OCI-LY7 (cell line): ENCODE data around the gene TRIO. TPM values are rescaled to one million over a fixed set of nuclear protein-coding genes. Genes with fewer than 3 reads are reported as not detected.

Source experiments
- BruUV-seq: library from RNA; stranded (reverse); fragments of 400-500 nt; replicated peaks from 2 replicates; lab custom pipeline; 2021; lab: Mats Ljungman, UMichigan
- CTCF ChIA-PET: fragments of 300-600 bp; sonication (Branson Sonifier 250); formaldehyde crosslinking; loops from one replicate; lab custom pipeline; 2022; ENCODE audit warnings: antibody characterized with exemption; ENCODE audit not compliant: unreplicated experiment; lab: Charles Lee
- POLR2A ChIA-PET: fragments of 300-600 bp; sonication (Branson Sonifier 250); formaldehyde crosslinking; loops from one replicate; lab custom pipeline; 2022; ENCODE audit warnings: antibody characterized with exemption; lab: Charles Lee
- DNase-seq: peaks from one replicate; pipeline ENCODE4 v3.0.0-alpha.2; 2015; ENCODE audit warnings: low spot score
- H2AFZ ChIP-seq: fragments of 200-600 bp; sonication (generic), shearing (Covaris generic); 2 replicates; pipeline ENCODE4 v1.6.1; 2014; ENCODE audit warnings: mild to moderate bottlenecking, antibody characterized with exemption, low read length, moderate library complexity
- H3K27ac ChIP-seq: fragments of 200-600 bp; sonication (generic); 2 replicates; pipeline ENCODE4 v1.5.1; 2014; ENCODE audit warnings: mixed run types, low read depth, mild to moderate bottlenecking, moderate library complexity, low read length, inconsistent platforms; ENCODE audit not compliant: poor library complexity, severe bottlenecking
- H3K36me3 ChIP-seq: fragments of 200-600 bp; sonication (generic); 2 replicates; pipeline ENCODE4 v1.6.1; 2014; ENCODE audit warnings: mild to moderate bottlenecking, antibody characterized with exemption, low read length, moderate library complexity, mixed read lengths; ENCODE audit not compliant: insufficient read depth
- H3K4me1 ChIP-seq: fragments of 200-600 bp; sonication (generic); 2 replicates; pipeline ENCODE4 v1.5.1; 2014; ENCODE audit warnings: mild to moderate bottlenecking, low read length; ENCODE audit not compliant: insufficient read depth, poor library complexity, severe bottlenecking
- H3K4me2 ChIP-seq: fragments of 200-600 bp; sonication (generic); 2 replicates; pipeline ENCODE4 v1.6.1; 2014; ENCODE audit warnings: mild to moderate bottlenecking, low read length
- H3K4me3 ChIP-seq: fragments of 200-600 bp; sonication (generic); 2 replicates; pipeline ENCODE4 v1.5.1; 2014; ENCODE audit warnings: mild to moderate bottlenecking, low read depth, low read length; ENCODE audit not compliant: poor library complexity, severe bottlenecking
- H3K79me2 ChIP-seq: fragments of 200-600 bp; sonication (generic); 2 replicates; pipeline ENCODE4 v1.6.1; 2016; ENCODE audit warnings: low read depth, mild to moderate bottlenecking, low read length, moderate library complexity, mixed read lengths; ENCODE audit not compliant: insufficient read depth
- H3K9me2 ChIP-seq: fragments of 200-600 bp; sonication (generic); 2 replicates; pipeline ENCODE4 v1.6.1; 2016; ENCODE audit warnings: mild to moderate bottlenecking, low read length, mixed read lengths; ENCODE audit not compliant: insufficient read depth
- H3K9me3 ChIP-seq: fragments of 200-600 bp; sonication (generic); 2 replicates; pipeline ENCODE4 v1.6.1; 2014; ENCODE audit warnings: mild to moderate bottlenecking, mixed run types, low read length, mixed read lengths
- H4K20me1 ChIP-seq: fragments of 200-600 bp; sonication (generic); 2 replicates; pipeline ENCODE4 v1.6.1; 2014; ENCODE audit warnings: mild to moderate bottlenecking, antibody characterized with exemption, low read length, moderate library complexity, mixed read lengths; ENCODE audit not compliant: insufficient read depth
- CTCF ChIP-seq: fragments of 200-600 bp; sonication (generic); conservative IDR thresholded peaks from 2 replicates; pipeline ENCODE4 v1.5.1; 2014; ENCODE audit warnings: mild to moderate bottlenecking, antibody characterized with exemption, low read length, moderate library complexity, mixed read lengths
- EZH2phosphoT487 ChIP-seq: fragments of 200-600 bp; sonication (generic); IDR thresholded peaks from 2 replicates; pipeline ENCODE4 v1.6.1; 2018; ENCODE audit warnings: low read depth, borderline replicate concordance, mild to moderate bottlenecking, mixed run types, antibody characterized with exemption, low read length, moderate library complexity, mixed read lengths
- intact Hi-C: fragments of 100-400 bp; cut with micrococcal nuclease; formaldehyde crosslinking; loops from one replicate; pipeline ENCODE4 v1.10.0; 2022; ENCODE audit not compliant: unreplicated experiment
- total RNA-seq, 2 experiments: library from RNA; depleted of rRNA in 1 of 2; stranded (reverse); fragments of >200 nt in 1 of 2; shearing (Covaris generic) in 1 of 2; gene quantifications; 2 replicates each; pipeline ENCODE4 v1.2.3, GENCODE V29; 2014 to 2022

TRIO gene
- total RNA-seq, 2 experiments from 2014 or later: 35.8 to 55.1 TPM

- Histone ChIP-seq H3K79me2 (peaks cover 30% of the 10 kb centered on the region), H2AFZ (no peak overlapping the region), H3K27ac (no peak overlapping the region), H3K9me2 (no peaks in the 10 kb centered on the region), H4K20me1 (peaks cover 3% of the 10 kb centered on the region; the same call in 1 of the 2 replicates), H3K4me3 (no peak overlapping the region), H3K9me3 (no peaks in the 10 kb centered on the region), H3K36me3 (no peaks in the 10 kb centered on the region), H3K4me1 (peaks cover 18% of the 10 kb centered on the region), H3K4me2 (no peak overlapping the region)
- no TSS peak for BruUV-seq
- POLR2A ChIA-PET: interaction anchor here (0.6 kb wide), 1 partner anchor 483 kb away, joined by 3 read pairs; no protein-coding TSS in a partner anchor
- no peak for DNase-seq
- intact Hi-C loops: loop anchor here (10.0 kb wide), 1 partner anchor 487 kb away; the partner anchor contains the start of gene OTULIN
- CTCF ChIA-PET: no interaction called here
- TF ChIP-seq EZH2phosphoT487 (no peak), CTCF (no peak)
These were observed 34.9 kb downstream of the TRIO start for GRCh38 chr5:14178091-14178490.

GRCh38 chr5:14178671-14179211 is 35.6 kb downstream of the TRIO start:
- Histone ChIP-seq H3K79me2 (peaks cover 24% of the 10 kb centered on the region), H3K9me2 (no peaks in the 10 kb centered on the region), H3K36me3 (no peaks in the 10 kb centered on the region), H3K4me2 (no peak overlapping the region), H2AFZ (no peak overlapping the region), H3K4me3 (no peak overlapping the region), H4K20me1 (peaks cover 3% of the 10 kb centered on the region; the same call in 1 of the 2 replicates), H3K4me1 (peaks cover 11% of the 10 kb centered on the region), H3K9me3 (no peaks in the 10 kb centered on the region), H3K27ac (no peak overlapping the region)
- BruUV-seq: no TSS peak
- intact Hi-C loops: loop anchor here (10.0 kb wide), 1 partner anchor 486 kb away; the partner anchor contains the start of gene OTULIN
- TF ChIP-seq EZH2phosphoT487 (no peak), CTCF (no peak)
- ChIA-PET POLR2A (interaction anchor here (0.9 to 1.1 kb wide), 2 partner anchors 11 to 21 kb away, joined by 3 to 5 read pairs; no protein-coding TSS in a partner anchor), CTCF (no interaction called here)
- DNase-seq: no peak

GRCh38 chr5:14179446-14179845 is 36.3 kb downstream of the TRIO start:
- intact Hi-C loops: loop anchor here (10.0 kb wide), 1 partner anchor 485 kb away; the partner anchor contains the start of gene OTULIN
- ChIA-PET CTCF (no interaction called here), POLR2A (interaction anchor here (0.7 to 1.6 kb wide), 6 partner anchors 10 to 851 kb away, joined by 3 to 5 read pairs (median 4); no protein-coding TSS in a partner anchor)
- Histone ChIP-seq H3K9me3 (no peaks in the 10 kb centered on the region), H3K4me2 (no peak overlapping the region), H3K27ac (no peak overlapping the region), H3K79me2 (peaks cover 17% of the 10 kb centered on the region), H3K4me1 (peaks cover 4% of the 10 kb centered on the region), H3K36me3 (no peaks in the 10 kb centered on the region), H3K4me3 (no peak overlapping the region), H3K9me2 (no peaks in the 10 kb centered on the region), H4K20me1 (peaks cover 3% of the 10 kb centered on the region; the same call in 1 of the 2 replicates), H2AFZ (no peak overlapping the region)
- BruUV-seq: no TSS peak
- no peak for TF ChIP-seq CTCF
- TF ChIP-seq EZH2phosphoT487: no peak
- no peak for DNase-seq
